Stimulated activated CD4-positive, alpha-beta T cell treated with anti-CD3 and anti-CD28 coated beads, TNF-alpha, amount 100 ng/mL, for 24 hours (primary cell): ENCODE data around the gene PIK3CG.
"Not testable (repeated sequence)": the region's sequence is repeated elsewhere in the genome, so short reads cannot be mapped to it uniquely, and the experiment has no call there.

ENCODE experiments used
- DNase-seq, 3 experiments: peaks; one replicate each; pipeline ENCODE4 v3.0.0-alpha.2; 2020; ENCODE audit warnings: low read depth in 3 of 3

The PIK3CG gene

GRCh38 chr7:106938122-106938521, 73.0 kb downstream of the PIK3CG start:
- DNase-seq: not testable (repeated sequence)

DNA sequence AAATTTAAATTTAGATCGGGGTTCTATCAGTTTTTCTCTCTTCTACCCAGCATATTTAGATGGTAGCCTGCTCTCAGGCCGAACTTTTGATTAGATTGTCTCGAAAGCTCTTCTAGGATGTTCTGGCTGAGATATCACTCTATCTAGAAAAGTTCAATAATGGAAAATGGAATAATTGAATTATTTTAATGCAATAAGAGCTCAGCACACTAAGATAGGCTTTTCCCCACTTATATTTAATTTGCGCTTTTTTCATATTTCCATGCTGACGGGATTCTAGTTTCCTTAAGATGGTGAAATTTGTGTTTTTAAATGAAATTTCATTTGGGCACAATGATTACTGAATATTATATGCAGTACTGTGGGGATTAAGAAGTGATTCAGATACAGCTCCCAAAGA, 73.7 kb downstream of the PIK3CG start:
- DNase-seq: no peak

DNA sequence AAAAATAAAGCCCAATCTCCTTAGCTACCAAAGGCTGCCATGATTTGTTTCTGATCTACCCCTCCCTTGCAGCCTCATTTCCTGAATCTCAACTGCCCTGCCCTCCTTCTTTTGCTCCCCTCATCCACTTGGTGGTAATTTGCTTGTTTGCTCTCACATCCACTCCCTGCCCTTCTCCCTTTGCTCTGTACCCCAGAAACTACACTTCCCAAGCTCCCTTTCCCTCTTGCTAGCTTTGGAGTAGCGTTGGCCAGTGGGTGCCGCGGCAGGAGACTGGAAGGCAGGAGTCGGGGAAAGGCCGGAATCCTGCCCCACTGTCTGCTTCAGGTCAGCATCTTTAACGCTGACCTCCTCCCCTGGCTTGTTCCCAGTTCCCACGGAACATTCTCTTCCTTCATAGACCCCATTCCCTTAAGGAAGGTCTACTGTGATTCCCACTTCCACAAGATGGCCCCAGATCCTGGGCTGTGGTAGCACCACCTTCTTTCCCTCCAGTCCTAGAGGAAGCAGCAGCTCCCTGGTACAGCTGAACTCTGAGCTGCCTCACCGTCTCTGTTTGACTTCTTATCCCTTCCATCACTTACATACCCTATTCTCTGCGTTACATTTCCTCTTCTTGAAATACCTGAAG, 79.1 kb downstream of the PIK3CG start:
- no peak for DNase-seq

DNA sequence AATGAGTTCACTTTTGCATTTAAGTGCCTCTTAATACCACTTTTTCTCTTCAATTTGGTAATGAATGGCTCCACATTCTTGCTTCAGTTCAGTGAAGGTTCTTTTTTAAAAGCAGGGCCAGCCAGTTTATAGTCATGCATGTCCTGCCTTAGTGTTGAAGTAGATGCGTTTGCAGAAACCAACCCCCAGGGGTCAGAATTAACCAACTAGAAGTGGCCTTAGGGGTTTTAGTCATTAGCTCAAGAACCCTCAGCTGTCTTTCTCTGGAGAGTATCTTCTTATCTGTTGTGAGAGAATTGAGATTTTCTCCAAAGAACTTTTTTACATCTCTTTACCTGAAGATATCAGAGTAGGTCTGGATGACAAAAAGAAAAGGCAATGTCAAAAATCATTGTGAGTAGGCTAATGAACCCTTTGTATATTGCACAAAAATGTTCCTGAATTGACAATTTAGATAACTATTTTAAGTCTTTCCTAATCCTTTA, 82.2 kb downstream of the PIK3CG start:
- DNase-seq: no peak

- DNase-seq: no peak
Observed at GRCh38 chr7:106952001-106952657, 87.0 kb downstream of the PIK3CG start.

GRCh38 chr7:106952658-106953231, 87.7 kb downstream of the PIK3CG start:
- no peak for DNase-seq

DNA sequence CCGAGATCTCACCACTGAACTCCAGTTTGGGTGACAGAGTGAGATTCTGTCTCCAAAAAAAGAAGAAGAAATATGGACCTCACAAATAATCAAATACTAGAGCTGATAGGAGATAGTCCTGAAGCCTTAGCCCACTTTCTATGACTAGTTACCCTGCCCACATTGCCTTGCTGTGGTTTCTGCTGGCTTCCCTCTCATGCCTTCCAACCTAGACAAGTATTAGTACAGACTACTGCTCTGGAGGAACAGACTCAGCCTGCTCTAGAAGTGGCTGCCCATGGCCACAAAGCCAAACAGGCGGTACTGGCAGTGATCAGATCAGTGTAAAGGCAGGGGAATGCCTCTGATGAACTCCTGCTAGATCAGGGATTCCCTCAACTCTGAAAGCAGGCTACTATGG, 89.8 kb downstream of the PIK3CG start:
- no peak for DNase-seq

DNA sequence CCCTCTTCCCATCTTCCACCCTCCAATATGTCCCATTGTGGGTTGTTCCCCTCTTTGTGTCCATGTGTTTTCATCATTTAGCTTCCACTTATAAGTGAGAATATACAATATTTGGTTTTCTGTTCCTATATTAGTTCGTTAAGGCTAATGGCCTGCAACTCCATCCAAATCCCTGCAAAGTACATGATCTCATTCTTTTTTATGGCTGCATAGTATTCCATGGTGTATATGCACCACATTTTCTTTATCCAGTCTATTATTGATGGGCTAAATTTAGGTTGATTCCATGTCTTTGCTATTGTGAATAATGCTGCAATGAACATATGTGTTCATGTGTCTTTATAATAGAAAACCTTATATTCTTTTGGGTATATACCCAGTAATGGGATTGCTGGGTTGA, 90.8 kb downstream of the PIK3CG start:
- DNase-seq: not testable (repeated sequence)
